Cardiac ventricle fibroblast (primary cell): ENCODE measurements around the gene GTF2IRD1. TPM values are rescaled to one million over a fixed set of nuclear protein-coding genes. Genes with fewer than 3 reads are reported as not detected.

Source experiments
- total RNA-seq: library from RNA; depleted of rRNA; stranded (reverse); fragments of >200 nt; gene quantifications from 2 replicates; pipeline ENCODE4 v1.2.3, GENCODE V29; 2015

Gene GTF2IRD1, protein sequence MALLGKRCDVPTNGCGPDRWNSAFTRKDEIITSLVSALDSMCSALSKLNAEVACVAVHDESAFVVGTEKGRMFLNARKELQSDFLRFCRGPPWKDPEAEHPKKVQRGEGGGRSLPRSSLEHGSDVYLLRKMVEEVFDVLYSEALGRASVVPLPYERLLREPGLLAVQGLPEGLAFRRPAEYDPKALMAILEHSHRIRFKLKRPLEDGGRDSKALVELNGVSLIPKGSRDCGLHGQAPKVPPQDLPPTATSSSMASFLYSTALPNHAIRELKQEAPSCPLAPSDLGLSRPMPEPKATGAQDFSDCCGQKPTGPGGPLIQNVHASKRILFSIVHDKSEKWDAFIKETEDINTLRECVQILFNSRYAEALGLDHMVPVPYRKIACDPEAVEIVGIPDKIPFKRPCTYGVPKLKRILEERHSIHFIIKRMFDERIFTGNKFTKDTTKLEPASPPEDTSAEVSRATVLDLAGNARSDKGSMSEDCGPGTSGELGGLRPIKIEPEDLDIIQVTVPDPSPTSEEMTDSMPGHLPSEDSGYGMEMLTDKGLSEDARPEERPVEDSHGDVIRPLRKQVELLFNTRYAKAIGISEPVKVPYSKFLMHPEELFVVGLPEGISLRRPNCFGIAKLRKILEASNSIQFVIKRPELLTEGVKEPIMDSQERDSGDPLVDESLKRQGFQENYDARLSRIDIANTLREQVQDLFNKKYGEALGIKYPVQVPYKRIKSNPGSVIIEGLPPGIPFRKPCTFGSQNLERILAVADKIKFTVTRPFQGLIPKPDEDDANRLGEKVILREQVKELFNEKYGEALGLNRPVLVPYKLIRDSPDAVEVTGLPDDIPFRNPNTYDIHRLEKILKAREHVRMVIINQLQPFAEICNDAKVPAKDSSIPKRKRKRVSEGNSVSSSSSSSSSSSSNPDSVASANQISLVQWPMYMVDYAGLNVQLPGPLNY
- total RNA-seq: 4.7 and 5.8 TPM in 2 replicates

DNA sequence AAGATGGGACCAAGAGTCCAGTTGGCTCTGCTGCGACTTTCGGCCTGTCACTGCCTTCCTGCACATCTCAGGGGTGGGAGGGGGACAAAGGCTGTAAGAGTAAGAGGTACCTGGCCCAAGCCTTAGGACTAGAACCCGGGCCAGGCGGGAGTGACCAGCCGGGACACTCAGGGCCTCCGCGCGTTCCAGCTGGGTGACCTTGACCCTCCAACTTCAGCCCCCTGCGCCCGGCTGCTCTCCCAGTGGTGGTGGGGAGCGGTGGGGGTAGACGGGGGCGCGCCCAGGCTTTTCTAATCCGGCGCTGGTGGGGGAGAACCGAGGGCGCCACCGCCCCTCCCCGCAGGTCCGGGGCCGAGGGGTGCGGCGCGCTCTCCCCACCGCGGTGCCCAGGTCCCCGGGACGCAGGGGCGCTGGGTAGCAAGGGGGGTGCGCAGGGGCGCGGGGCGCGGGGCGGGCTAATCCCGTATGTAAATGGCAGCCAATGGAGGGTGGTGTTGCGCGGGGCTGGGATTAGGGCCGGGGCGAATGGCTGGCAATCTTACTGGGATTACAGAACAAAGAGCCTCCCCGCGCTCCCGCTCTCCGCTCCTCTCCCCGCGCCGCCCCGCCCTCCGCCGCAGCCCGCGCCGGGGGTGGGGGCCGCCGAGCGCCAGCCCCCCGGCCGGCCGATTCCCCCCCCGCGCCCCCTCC lies at the start of gene GTF2IRD1:
Gene GTF2IRD1 (plus strand): TSS at position 585 of the 690 bp plus-strand sequence. CDS start 54,175 bp downstream, outside the sequence.

Other genes with a start within 250 kb of the GTF2IRD1 start
- 2.2 TPM in 1 of 2 replicates, not detected in the other for gene LAT2, start 243.9 kb upstream of the GTF2IRD1 start, total RNA-seq
- 9.6 and 11.8 TPM in 2 replicates for gene RFC2, start 199.5 kb upstream of the GTF2IRD1 start, total RNA-seq
- 29.8 and 31.9 TPM in 2 replicates for gene CLIP2, start 164.5 kb upstream of the GTF2IRD1 start, total RNA-seq
- 96.9 and 111 TPM in 2 replicates for gene GTF2I, start 203.8 kb downstream of the GTF2IRD1 start, total RNA-seq